HEK293 (cell line): ENCODE results near the gene MSANTD4.

Experiments
- MEIS1 ChIP-seq: sonication (generic); formaldehyde crosslinking; IDR thresholded peaks from 2 replicates; pipeline ENCODE4 v1.8.1; 2022; ENCODE audit warnings: missing genetic modification reagents, mild to moderate bottlenecking, borderline replicate concordance
- SP2 ChIP-seq: fragments of 450-650 bp; formaldehyde crosslinking; IDR thresholded peaks from 2 replicates; pipeline ENCODE4 v1.5.1; 2016; ENCODE audit warnings: missing biosample characterization, missing genetic modification characterization
- TCF7L2 ChIP-seq: IDR thresholded peaks from 2 replicates; pipeline ENCODE4 v1.6.1; 2011; ENCODE audit warnings: low read depth, mild to moderate bottlenecking, inconsistent platforms, low read length, moderate library complexity, borderline replicate concordance
- ZBTB21 ChIP-seq: fragments of 450-650 bp; formaldehyde crosslinking; IDR thresholded peaks from 2 replicates; pipeline ENCODE4 v1.5.1; 2017; ENCODE audit warnings: missing biosample characterization, missing genetic modification characterization
- ZBTB48 ChIP-seq: fragments of 450-650 bp; formaldehyde crosslinking; IDR thresholded peaks from 2 replicates; pipeline ENCODE4 v1.5.1; 2016; ENCODE audit warnings: missing biosample characterization, missing genetic modification characterization
- ZEB2 ChIP-seq: fragments of 450-650 bp; formaldehyde crosslinking; IDR thresholded peaks from 2 replicates; pipeline ENCODE4 v1.5.1; 2016; ENCODE audit warnings: missing biosample characterization, missing genetic modification characterization
- ZNF239 ChIP-seq: fragments of 450-650 bp; formaldehyde crosslinking; IDR thresholded peaks from 2 replicates; pipeline ENCODE4 v1.5.1; 2016; ENCODE audit warnings: missing biosample characterization, missing genetic modification characterization
- ZNF423 ChIP-seq: fragments of 450-650 bp; formaldehyde crosslinking; IDR thresholded peaks from 2 replicates; pipeline ENCODE4 v1.5.1; 2016; ENCODE audit warnings: missing biosample characterization, missing genetic modification characterization
- ZNF600 ChIP-seq: fragments of 450-650 bp; formaldehyde crosslinking; IDR thresholded peaks from 2 replicates; pipeline ENCODE4 v1.5.1; 2016; ENCODE audit warnings: missing biosample characterization, missing genetic modification characterization
- ZSCAN23 ChIP-seq: fragments of 450-650 bp; formaldehyde crosslinking; IDR thresholded peaks from 2 replicates; pipeline ENCODE4 v1.5.1; 2016; ENCODE audit warnings: missing biosample characterization, missing genetic modification characterization
- TF ChIP-seq, protein P1 (sequence below): fragments of 450-650 bp; formaldehyde crosslinking; IDR thresholded peaks from 2 replicates; pipeline ENCODE4 v1.5.1; 2016; ENCODE audit warnings: missing biosample characterization, missing genetic modification characterization
- TF ChIP-seq, protein P2 (sequence below): fragments of 450-650 bp; formaldehyde crosslinking; optimal IDR thresholded peaks from 2 replicates; pipeline ENCODE3; 2016; ENCODE audit warnings: missing biosample characterization, mild to moderate bottlenecking, missing genetic modification characterization
- TF ChIP-seq, protein P3 (sequence below): fragments of 450-650 bp; formaldehyde crosslinking; IDR thresholded peaks from 2 replicates; pipeline ENCODE4 v1.5.1; 2017; ENCODE audit warnings: missing biosample characterization, missing genetic modification characterization
- TF ChIP-seq, protein P4 (sequence below): fragments of 450-650 bp; formaldehyde crosslinking; IDR thresholded peaks from 2 replicates; pipeline ENCODE4 v1.5.1; 2016; ENCODE audit warnings: missing biosample characterization, missing genetic modification characterization

DNA sequence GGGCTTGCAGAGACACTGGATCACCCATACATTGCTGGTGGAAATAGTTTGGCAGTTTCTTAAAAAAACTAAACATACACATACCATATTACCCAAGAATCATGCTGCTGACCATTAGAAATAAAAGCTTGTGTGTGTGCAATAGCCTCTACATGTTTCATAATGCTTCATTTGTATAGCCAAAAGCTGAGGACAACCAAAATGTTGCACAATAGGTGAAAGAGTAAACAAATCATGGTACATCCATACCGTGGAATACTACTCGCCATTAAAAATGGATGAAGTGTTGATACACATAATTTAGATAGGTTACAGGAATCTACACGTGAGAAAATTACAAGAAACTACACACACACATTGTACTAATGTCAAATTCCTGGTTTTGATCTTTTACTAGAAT, 48.6 kb upstream of the MSANTD4 start:
- TF ChIP-seq MEIS1 (CRISPR knock-in tag) (no peak), ZBTB21 (tag by site-specific recombination) (no peak), ZEB2 (no peak), ZSCAN23 (no peak), SP2 (tag by site-specific recombination) (no peak), ZNF423 (tag by site-specific recombination) (no peak), TCF7L2 (no peak), ZNF600 (no peak), ZNF239 (tag by site-specific recombination) (no peak), ZBTB48 (tag by site-specific recombination) (no peak)
- TF ChIP-seq, protein P1, sequence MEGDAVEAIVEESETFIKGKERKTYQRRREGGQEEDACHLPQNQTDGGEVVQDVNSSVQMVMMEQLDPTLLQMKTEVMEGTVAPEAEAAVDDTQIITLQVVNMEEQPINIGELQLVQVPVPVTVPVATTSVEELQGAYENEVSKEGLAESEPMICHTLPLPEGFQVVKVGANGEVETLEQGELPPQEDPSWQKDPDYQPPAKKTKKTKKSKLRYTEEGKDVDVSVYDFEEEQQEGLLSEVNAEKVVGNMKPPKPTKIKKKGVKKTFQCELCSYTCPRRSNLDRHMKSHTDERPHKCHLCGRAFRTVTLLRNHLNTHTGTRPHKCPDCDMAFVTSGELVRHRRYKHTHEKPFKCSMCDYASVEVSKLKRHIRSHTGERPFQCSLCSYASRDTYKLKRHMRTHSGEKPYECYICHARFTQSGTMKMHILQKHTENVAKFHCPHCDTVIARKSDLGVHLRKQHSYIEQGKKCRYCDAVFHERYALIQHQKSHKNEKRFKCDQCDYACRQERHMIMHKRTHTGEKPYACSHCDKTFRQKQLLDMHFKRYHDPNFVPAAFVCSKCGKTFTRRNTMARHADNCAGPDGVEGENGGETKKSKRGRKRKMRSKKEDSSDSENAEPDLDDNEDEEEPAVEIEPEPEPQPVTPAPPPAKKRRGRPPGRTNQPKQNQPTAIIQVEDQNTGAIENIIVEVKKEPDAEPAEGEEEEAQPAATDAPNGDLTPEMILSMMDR (tag by site-specific recombination), result no peak
- TF ChIP-seq, protein P2, sequence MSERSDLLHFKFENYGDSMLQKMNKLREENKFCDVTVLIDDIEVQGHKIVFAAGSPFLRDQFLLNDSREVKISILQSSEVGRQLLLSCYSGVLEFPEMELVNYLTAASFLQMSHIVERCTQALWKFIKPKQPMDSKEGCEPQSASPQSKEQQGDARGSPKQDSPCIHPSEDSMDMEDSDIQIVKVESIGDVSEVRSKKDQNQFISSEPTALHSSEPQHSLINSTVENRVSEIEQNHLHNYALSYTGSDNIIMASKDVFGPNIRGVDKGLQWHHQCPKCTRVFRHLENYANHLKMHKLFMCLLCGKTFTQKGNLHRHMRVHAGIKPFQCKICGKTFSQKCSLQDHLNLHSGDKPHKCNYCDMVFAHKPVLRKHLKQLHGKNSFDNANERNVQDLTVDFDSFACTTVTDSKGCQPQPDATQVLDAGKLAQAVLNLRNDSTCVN (tag by site-specific recombination), result no peak
- TF ChIP-seq, protein P3, sequence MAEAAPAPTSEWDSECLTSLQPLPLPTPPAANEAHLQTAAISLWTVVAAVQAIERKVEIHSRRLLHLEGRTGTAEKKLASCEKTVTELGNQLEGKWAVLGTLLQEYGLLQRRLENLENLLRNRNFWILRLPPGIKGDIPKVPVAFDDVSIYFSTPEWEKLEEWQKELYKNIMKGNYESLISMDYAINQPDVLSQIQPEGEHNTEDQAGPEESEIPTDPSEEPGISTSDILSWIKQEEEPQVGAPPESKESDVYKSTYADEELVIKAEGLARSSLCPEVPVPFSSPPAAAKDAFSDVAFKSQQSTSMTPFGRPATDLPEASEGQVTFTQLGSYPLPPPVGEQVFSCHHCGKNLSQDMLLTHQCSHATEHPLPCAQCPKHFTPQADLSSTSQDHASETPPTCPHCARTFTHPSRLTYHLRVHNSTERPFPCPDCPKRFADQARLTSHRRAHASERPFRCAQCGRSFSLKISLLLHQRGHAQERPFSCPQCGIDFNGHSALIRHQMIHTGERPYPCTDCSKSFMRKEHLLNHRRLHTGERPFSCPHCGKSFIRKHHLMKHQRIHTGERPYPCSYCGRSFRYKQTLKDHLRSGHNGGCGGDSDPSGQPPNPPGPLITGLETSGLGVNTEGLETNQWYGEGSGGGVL (tag by site-specific recombination), result no peak
- TF ChIP-seq, protein P4, sequence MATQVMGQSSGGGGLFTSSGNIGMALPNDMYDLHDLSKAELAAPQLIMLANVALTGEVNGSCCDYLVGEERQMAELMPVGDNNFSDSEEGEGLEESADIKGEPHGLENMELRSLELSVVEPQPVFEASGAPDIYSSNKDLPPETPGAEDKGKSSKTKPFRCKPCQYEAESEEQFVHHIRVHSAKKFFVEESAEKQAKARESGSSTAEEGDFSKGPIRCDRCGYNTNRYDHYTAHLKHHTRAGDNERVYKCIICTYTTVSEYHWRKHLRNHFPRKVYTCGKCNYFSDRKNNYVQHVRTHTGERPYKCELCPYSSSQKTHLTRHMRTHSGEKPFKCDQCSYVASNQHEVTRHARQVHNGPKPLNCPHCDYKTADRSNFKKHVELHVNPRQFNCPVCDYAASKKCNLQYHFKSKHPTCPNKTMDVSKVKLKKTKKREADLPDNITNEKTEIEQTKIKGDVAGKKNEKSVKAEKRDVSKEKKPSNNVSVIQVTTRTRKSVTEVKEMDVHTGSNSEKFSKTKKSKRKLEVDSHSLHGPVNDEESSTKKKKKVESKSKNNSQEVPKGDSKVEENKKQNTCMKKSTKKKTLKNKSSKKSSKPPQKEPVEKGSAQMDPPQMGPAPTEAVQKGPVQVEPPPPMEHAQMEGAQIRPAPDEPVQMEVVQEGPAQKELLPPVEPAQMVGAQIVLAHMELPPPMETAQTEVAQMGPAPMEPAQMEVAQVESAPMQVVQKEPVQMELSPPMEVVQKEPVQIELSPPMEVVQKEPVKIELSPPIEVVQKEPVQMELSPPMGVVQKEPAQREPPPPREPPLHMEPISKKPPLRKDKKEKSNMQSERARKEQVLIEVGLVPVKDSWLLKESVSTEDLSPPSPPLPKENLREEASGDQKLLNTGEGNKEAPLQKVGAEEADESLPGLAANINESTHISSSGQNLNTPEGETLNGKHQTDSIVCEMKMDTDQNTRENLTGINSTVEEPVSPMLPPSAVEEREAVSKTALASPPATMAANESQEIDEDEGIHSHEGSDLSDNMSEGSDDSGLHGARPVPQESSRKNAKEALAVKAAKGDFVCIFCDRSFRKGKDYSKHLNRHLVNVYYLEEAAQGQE (tag by site-specific recombination), result no peak
